ENCODE results near the gene CRHR2. TPM values are rescaled to one million over a fixed set of nuclear protein-coding genes. Genes with fewer than 3 reads are reported as not detected.
A peak's percentile ranks its signal among the peaks of the same experiment; 100 is the strongest.

The CRHR2 gene
- total RNA-seq, 3 donors from 2014 or later (not counting 1 experiment from before 2014, with no cell fraction given), result not detected

- intact Hi-C loops (cut with micrococcal nuclease), result no loop called here
- no peak overlapping the region for H3K27ac Mint-ChIP-seq
- Histone ChIP-seq H3K9me3 (ENCODE audit: control insufficient read depth, insufficient read depth, low read length) (no peaks in the 10 kb centered on the region), H3K36me3 (ENCODE audit: control insufficient read depth, insufficient read depth, low read length) (no peaks in the 10 kb centered on the region), H3K27me3 (ENCODE audit: control insufficient read depth, insufficient read depth, low read length) (no peaks in the 10 kb centered on the region), H3K27ac (ENCODE audit: low read length) (no peak overlapping the region), H3K4me3 (ENCODE audit: low read length) (no peak overlapping the region), H3K4me1 (ENCODE audit: control insufficient read depth, insufficient read depth, low read length) (no peaks in the 10 kb centered on the region)
- no peak for TF ChIP-seq CTCF (IDR thresholded peaks at IDR 0.05)
- H3K36me3 Mint-ChIP-seq, result no peaks in the 10 kb centered on the region
- ATAC-seq (no peak), DNase-seq (peak in 1 of 2 donors; percentile 1)
- H3K4me3 Mint-ChIP-seq, result no peak overlapping the region
- 100% methylated on average over 2 of the region's 2 CpGs for WGBS (ENCODE audit: insufficient coverage)
- no peaks in the 10 kb centered on the region for H3K27me3 Mint-ChIP-seq (ENCODE audit: low read depth in 2 of 2)
- no peaks in the 10 kb centered on the region for H3K9me3 Mint-ChIP-seq
- no peaks in the 10 kb centered on the region for H3K4me1 Mint-ChIP-seq
Measured at GRCh38 chr7:30657131-30657530, 25.1 kb downstream of the CRHR2 start.

- Histone ChIP-seq H3K4me3 (ENCODE audit: low read length) (no peak overlapping the region), H3K9me3 (ENCODE audit: control insufficient read depth, insufficient read depth, low read length) (no peaks in the 10 kb centered on the region), H3K4me1 (ENCODE audit: control insufficient read depth, insufficient read depth, low read length) (no peaks in the 10 kb centered on the region), H3K27me3 (ENCODE audit: control insufficient read depth, insufficient read depth, low read length) (no peaks in the 10 kb centered on the region), H3K36me3 (ENCODE audit: control insufficient read depth, insufficient read depth, low read length) (no peaks in the 10 kb centered on the region), H3K27ac (ENCODE audit: low read length) (no peak overlapping the region)
- Mint-ChIP-seq H3K27me3 (ENCODE audit: low read depth in 2 of 2) (no peaks in the 10 kb centered on the region), H3K9me3 (no peaks in the 10 kb centered on the region), H3K4me1 (no peaks in the 10 kb centered on the region), H3K4me3 (no peak overlapping the region), H3K27ac (no peak overlapping the region), H3K36me3 (no peaks in the 10 kb centered on the region)
- DNase-seq (no peak), ATAC-seq (no peak)
- no peak for TF ChIP-seq CTCF (IDR thresholded peaks at IDR 0.05)
- 80% methylated on average over 20 of the region's 21 CpGs for WGBS (ENCODE audit: insufficient coverage)
- intact Hi-C loops (cut with micrococcal nuclease), result no loop called here
Measured at GRCh38 chr7:30656006-30656957, 26.0 kb downstream of the CRHR2 start.

GRCh38 chr7:30655096-30655970 lies 26.9 kb downstream of the CRHR2 start:
- WGBS (ENCODE audit: insufficient coverage), result 93% methylated on average over 22 of the region's 22 CpGs
- no peaks in the 10 kb centered on the region for H3K4me1 ChIP-seq (ENCODE audit: control insufficient read depth, insufficient read depth, low read length)
- no peak for ATAC-seq
- Mint-ChIP-seq H3K4me1 (no peaks in the 10 kb centered on the region), H3K27me3 (ENCODE audit: low read depth in 2 of 2) (no peaks in the 10 kb centered on the region), H3K36me3 (no peaks in the 10 kb centered on the region), H3K4me3 (no peak overlapping the region), H3K9me3 (no peaks in the 10 kb centered on the region), H3K27ac (no peak overlapping the region)
- no peak for TF ChIP-seq CTCF (IDR thresholded peaks at IDR 0.05)
- no peak overlapping the region for H3K27ac ChIP-seq (ENCODE audit: low read length)
- DNase-seq, result no peak
- H3K4me3 ChIP-seq (ENCODE audit: low read length), result no peak overlapping the region
- no peaks in the 10 kb centered on the region for H3K36me3 ChIP-seq (ENCODE audit: control insufficient read depth, insufficient read depth, low read length)
- intact Hi-C loops (cut with micrococcal nuclease), result no loop called here
- H3K27me3 ChIP-seq (ENCODE audit: control insufficient read depth, insufficient read depth, low read length), result no peaks in the 10 kb centered on the region
- no peaks in the 10 kb centered on the region for H3K9me3 ChIP-seq (ENCODE audit: control insufficient read depth, insufficient read depth, low read length)

Measured in natural killer cell (primary cell).